SW480 (cell line): ENCODE measurements around the gene CDC25A.
"Not testable (repeated sequence)": the region's sequence is repeated elsewhere in the genome, so short reads cannot be mapped to it uniquely, and the experiment has no call there.

Experiments used
- DNase-seq: peaks from one replicate; pipeline ENCODE4 v3.0.0-alpha.2; 2016; ENCODE audit warnings: low spot score

Gene CDC25A

DNA sequence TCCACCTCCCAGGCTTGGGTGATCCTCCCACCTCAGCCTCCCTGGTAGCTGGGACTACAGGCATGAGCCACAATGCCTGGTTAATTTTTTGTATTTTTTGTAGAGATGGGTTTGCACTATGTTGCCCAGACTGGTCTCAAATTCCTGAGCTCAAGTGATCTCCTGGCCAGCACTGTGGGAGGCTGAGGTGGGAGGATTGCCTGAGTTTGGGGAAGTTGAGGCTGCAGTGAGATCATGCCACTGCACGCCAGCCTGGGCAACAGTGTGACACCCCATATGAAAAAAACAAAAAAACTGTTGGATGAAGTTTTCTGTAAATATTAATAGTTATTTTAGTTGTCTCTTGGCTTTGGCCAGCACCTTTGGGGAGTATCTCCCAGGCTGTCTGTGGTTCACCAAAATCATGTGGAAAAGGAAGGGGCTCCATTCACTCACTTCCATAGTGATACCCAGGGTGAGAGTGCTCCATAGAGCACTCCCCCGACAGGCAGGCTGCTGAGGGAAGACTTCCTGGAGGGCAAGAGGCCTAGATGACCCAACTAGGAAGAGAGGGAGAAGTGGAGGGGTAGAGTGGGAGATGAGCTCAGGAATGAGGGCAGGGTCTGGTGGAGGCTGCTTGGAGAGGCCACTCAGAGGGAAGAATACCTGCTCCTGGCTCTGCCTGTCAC is 47.1 kb downstream of the CDC25A start:
- no peak for DNase-seq

DNA sequence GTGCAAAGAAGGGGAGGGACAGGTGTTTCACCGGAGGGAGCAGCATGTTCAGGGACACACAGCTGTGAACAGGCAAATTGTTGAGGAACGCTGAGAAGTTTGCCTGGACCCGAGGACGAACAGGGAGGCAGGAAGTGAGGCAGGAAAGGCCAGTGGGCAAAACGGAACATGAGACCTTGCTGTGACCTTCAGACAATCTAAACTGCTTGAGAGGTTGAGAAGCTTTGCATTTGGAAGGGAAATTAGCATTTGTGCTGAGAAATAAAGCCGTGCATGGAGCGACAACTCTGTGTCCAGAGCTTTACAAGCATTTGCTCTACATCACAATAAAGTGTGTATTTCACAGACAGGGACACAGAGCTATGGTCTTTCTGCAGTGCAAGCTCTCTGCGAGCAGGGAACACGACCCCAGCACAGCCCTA is 47.9 kb downstream of the CDC25A start:
- DNase-seq, result no peak

DNA sequence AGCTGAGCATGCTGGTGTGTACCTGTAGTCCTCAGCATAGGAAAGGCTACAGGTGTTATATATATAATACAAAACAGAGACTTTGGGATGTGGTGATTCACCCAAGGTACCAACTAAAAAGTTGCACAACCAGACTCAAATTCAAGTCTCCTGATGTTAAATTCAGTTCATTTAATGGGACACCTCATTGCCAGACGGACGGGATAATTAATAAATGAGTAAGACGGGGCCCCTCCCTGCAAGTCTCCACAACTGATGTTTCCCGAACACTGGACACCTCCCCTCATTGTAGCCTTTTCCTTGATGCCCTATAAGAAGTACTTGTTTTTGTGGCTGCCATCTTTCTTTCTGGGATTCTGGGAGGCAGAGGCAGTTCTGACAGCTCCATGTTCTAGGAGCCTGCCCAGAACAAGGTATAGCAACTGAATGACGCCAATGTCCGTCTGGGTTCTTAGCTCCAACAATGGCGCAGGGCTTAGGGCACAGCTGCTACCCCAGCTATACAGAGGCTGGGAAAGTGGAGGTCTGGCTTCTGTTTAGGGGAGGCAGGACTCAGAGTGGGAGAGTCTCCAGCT is 50.7 kb downstream of the CDC25A start:
- no peak for DNase-seq

DNA sequence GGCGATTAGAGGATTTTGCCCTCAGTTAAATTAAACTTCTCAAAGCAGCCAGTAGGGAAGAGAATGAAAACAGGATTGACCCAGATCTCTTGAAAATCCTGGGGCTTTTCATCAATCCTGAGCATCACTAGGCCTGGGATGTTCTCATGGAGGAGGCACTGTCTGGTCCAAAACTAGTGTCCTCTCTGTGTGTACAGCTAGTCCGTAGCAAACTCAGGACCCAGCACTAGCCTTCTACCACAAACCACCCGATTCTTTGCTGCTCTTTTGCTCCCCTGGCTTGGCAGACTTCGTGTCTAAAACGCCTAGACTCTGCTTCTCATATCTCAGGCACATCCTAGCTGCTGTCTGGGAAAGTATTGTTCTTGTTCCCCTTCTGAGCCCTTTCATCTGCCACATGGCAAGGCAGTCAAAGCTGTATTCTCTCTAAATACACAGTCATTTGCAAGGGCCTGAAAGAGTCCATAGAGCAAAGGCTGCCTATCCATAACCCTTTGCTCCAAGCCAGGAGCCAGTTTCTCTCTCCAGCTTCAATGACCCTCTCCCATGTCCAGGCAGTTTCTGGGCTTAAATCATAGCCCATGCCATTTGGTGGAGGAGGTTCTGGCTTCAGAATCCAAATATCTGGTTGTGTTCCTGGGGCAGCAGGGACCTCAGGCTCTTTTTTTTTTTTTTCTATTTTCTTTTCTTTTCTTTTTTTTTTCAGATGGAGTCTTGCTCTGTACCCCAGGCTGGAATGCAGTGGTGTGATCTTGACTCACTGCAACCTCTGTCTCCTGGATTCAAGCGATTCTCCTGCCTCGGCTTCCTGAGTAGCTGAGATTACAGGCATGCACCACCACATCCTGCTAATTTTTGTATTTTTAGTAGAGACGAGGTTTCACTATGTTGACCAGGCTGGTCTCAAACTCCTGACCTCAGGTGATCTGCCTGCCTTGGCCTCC is 52.4 kb downstream of the CDC25A start:
- no peak for DNase-seq

GRCh38 chr3:48130321-48130904 is 57.8 kb downstream of the CDC25A start:
- no peak for DNase-seq

DNA sequence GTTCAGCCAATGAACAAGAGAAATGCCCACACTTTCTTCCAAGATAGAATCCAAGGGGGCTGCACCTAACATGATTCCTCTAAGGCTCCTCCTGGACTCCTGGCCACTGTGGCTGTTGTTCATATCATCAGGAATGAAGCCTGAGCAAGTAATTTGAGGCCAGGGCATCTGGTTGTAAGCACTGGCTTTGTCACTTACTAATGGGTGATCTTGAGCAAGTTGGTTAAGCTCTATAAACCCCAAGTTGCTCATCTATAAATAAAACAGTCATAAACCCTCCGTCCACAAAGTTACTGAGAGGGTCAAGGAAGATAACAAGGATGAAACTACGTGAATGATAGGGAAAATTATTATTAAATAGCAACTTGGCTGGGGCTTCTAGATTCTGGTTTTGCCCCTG is 58.3 kb downstream of the CDC25A start:
- no peak for DNase-seq

- DNase-seq, result no peak
These were observed 59.4 kb downstream of the CDC25A start for GRCh38 chr3:48128774-48129173.

GRCh38 chr3:48125886-48126622 is 62.2 kb downstream of the CDC25A start:
- no peak for DNase-seq

GRCh38 chr3:48125013-48125705 is 63.1 kb downstream of the CDC25A start:
- DNase-seq, result peak; percentile 19

DNA sequence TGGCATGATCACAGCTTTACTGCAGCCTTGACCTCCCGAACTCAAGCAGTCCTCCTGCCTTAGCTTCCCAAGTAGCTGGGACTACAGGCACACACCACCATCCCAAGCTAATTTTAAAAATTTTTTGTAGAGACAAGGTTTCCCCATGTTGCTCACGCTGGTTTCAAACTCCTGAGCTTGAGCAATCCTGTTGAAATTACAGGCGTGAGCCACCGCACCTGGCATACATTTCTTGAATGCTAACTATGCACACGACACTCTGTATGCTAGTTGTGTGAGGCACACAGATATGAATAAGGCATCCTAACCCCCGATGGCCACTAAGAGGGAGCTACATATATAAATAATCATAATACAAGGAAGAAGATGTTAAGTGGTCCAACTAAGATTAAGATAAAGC is 64.9 kb downstream of the CDC25A start:
- no peak for DNase-seq

DNA sequence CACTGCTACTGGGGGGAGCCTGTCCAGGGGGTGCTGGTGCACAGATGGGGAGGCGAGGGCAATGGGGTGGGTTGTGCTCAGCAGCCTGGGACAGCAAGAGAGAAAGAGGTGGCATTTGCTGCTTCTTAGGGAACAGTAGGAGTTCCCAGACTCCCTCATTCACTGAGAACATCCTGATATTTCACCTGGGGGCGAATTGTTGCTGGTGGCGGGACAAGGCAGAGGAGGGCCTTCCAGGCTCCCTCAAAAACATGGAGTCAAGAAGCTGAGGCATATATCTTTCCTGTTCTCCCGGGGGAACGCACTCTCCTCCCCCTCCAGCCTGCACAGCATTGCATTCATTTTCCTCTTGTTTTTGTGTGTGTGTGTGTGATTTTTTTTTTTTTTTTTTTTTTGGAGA is 65.7 kb downstream of the CDC25A start:
- no peak for DNase-seq

DNA sequence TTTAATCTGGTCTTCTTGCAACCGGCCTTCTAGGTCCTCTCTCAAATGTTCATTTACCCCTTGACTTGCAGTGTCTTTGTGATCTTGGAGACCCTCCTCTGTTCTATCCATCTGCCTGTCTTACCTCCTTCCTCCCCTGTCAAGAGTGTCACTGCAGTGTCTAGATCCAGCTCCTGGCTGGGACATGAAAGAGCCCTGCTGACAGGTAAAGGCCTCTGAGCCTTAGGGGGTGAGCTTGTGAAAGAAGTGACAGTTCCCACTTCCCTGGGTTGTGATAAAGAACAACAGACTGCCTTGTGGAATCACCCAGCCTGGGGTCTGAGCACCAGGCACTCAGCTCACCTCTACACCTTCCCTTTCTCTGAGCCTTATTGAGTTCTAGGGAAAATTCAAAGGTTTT is 68.0 kb downstream of the CDC25A start:
- DNase-seq, result no peak

DNA sequence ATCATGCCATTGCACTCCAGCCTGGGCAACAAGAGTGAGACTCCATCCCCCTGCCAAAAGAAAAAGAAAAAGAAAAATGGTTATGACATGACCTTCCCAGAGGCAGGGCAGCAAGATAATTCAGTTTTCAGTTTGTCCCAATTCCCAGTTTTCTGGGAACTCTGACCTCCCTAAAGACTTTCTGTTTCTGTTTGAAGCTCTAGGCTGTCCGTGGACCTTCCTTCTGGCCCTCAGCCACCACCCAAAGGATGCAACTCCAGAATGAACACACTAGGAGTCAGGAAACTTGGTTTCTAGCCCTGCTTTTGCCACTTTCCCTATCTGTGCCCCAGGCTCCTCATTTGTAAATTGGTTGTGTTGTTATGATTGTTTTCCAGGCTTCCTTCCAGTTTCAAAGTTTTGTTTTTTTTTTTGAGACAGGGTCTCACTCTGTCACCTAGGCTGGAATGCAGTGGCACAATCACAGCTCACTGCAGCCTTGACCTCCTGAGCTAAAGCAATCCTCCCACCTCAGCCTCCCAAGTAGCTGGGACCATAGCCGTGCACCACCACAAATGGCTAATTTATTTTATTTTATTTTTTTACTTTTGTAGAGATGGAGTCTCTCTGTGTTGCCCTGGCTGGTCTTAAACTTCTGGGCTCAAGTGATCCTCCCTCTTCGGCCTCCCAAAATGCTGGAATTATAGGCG is 68.6 kb downstream of the CDC25A start:
- DNase-seq, result no peak

- no peak for DNase-seq
These were observed 69.3 kb downstream of the CDC25A start for GRCh38 chr3:48118928-48119327.

DNA sequence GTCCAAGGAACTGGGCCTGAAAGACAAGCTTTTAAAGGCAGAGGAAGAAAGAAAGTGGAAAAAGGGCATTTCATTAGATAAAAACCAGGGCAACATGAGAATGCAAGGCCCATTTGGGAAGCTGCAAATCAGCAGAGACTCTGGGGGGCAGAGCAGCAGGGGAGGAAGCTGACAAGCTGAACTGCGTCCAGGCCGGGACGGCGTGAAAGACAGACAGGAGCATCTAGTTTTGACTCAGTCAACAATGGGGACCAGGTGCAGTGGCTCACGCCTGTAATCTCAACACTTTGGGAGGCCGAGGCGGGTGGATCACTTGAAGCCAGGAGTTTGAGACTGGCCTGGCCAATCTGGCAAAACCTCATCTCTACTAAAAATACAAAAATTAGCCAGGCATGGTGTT is 69.9 kb downstream of the CDC25A start:
- no peak for DNase-seq

- no peak for DNase-seq
These were observed 75.4 kb downstream of the CDC25A start for GRCh38 chr3:48112813-48113212.

GRCh38 chr3:48112108-48112791 is 76.0 kb downstream of the CDC25A start:
- not testable (repeated sequence) for DNase-seq

GRCh38 chr3:48110463-48110862 is 77.8 kb downstream of the CDC25A start:
- no peak for DNase-seq

GRCh38 chr3:48107227-48107626 is 81.0 kb downstream of the CDC25A start:
- DNase-seq, result no peak
